Hepatocyte (in vitro differentiated cells): Measurements from ENCODE around the gene SORL1-AS1.

ENCODE experiments used
- DNase-seq: peaks from one replicate; pipeline ENCODE4 v3.0.0-alpha.2; 2016; ENCODE audit warnings: low spot score
- H2AFZ ChIP-seq: fragments of 200-600 bp; sonication (generic); 2 replicates; pipeline ENCODE4 v1.6.0; 2016; ENCODE audit warnings: antibody characterized with exemption, mild to moderate bottlenecking
- H3K27ac ChIP-seq: fragments of 200-600 bp; sonication (generic); 2 replicates; pipeline ENCODE4 v1.5.1; 2016; ENCODE audit warnings: mild to moderate bottlenecking
- H3K27me3 ChIP-seq: fragments of 200-600 bp; sonication (generic); 2 replicates; pipeline ENCODE4 v1.6.1; 2016
- H3K36me3 ChIP-seq: fragments of 200-600 bp; sonication (generic); replicated peaks from 2 replicates; pipeline ENCODE4 v1.5.1; 2016; ENCODE audit warnings: low read depth; ENCODE audit not compliant: insufficient read depth
- H3K4me1 ChIP-seq: fragments of 200-600 bp; sonication (generic); 2 replicates; pipeline ENCODE4 v1.5.1; 2016; ENCODE audit warnings: mild to moderate bottlenecking, moderate library complexity; ENCODE audit not compliant: insufficient read depth
- H3K4me2 ChIP-seq: fragments of 200-600 bp; sonication (generic); 2 replicates; pipeline ENCODE4 v1.6.0; 2016
- H3K4me3 ChIP-seq: fragments of 200-600 bp; sonication (generic); 2 replicates; pipeline ENCODE4 v1.5.1; 2016; ENCODE audit warnings: mild to moderate bottlenecking
- H3K79me2 ChIP-seq: fragments of 200-600 bp; sonication (generic); 2 replicates; pipeline ENCODE4 v1.6.0; 2017; ENCODE audit warnings: mild to moderate bottlenecking
- H3K9me2 ChIP-seq: fragments of 200-600 bp; sonication (generic); replicated peaks from 2 replicates; pipeline ENCODE4 v1.6.0; 2017; ENCODE audit warnings: mild to moderate bottlenecking; ENCODE audit not compliant: insufficient read depth
- H3K9me3 ChIP-seq: fragments of 200-600 bp; sonication (generic); 2 replicates; pipeline ENCODE4 v1.5.1; 2016; ENCODE audit warnings: low read depth, mild to moderate bottlenecking
- H4K20me1 ChIP-seq: fragments of 200-600 bp; sonication (generic); 2 replicates; pipeline ENCODE4 v1.6.0; 2016; ENCODE audit warnings: mild to moderate bottlenecking; ENCODE audit not compliant: insufficient read depth, poor library complexity, severe bottlenecking
- CTCF ChIP-seq: fragments of 200-600 bp; sonication (generic); IDR thresholded peaks from 2 replicates; pipeline ENCODE4 v1.5.1; 2016; ENCODE audit warnings: antibody characterized with exemption, mild to moderate bottlenecking; ENCODE audit not compliant: poor library complexity
- EZH2 ChIP-seq: fragments of 200-600 bp; sonication (generic); IDR thresholded peaks from 2 replicates; pipeline ENCODE4 v1.6.1; 2016; ENCODE audit warnings: antibody characterized with exemption, mild to moderate bottlenecking, borderline replicate concordance
- EZH2phosphoT487 ChIP-seq: fragments of 200-600 bp; sonication (generic); IDR thresholded peaks from one replicate; pipeline ENCODE4 v1.6.1; 2018; ENCODE audit warnings: antibody characterized with exemption, mild to moderate bottlenecking, low read depth, moderate library complexity; ENCODE audit not compliant: unreplicated experiment, severe bottlenecking
- WGBS: methylation state at CpG from one replicate; pipeline ENCODE4 v1.1.6; 2016; ENCODE audit warnings: low lambda C conversion rate; ENCODE audit errors: missing lambda C conversion rate; 5-methylcytosine and 5-hydroxymethylcytosine counted together

SORL1-AS1 gene

GRCh38 chr11:121471167-121471566 is 18.4 kb upstream of the SORL1-AS1 start:
- H3K79me2 ChIP-seq, result peaks cover 22% of the 10 kb centered on the region
- peaks cover 20% of the 10 kb centered on the region for H3K4me1 ChIP-seq
- no peaks in the 10 kb centered on the region for H3K36me3 ChIP-seq
- H4K20me1 ChIP-seq, result no peaks in the 10 kb centered on the region
- H3K9me3 ChIP-seq, result no peaks in the 10 kb centered on the region
- H3K4me3 ChIP-seq, result no peak overlapping the region
- H3K27me3 ChIP-seq, result no peaks in the 10 kb centered on the region
- no peak for DNase-seq
- H3K27ac ChIP-seq, result no peak overlapping the region
- no peak overlapping the region for H3K4me2 ChIP-seq
- no peak overlapping the region for H2AFZ ChIP-seq
- WGBS, result 94% methylated on average over 12 of the region's 12 CpGs
- H3K9me2 ChIP-seq, result no peaks in the 10 kb centered on the region
- TF ChIP-seq EZH2phosphoT487, result no peak
- TF ChIP-seq EZH2, result no peak
- TF ChIP-seq CTCF, result no peak

GRCh38 chr11:121469910-121470309 is 17.1 kb upstream of the SORL1-AS1 start:
- H3K4me3 ChIP-seq, result no peak overlapping the region
- H3K36me3 ChIP-seq, result no peaks in the 10 kb centered on the region
- TF ChIP-seq EZH2, result no peak
- no peak for TF ChIP-seq CTCF
- no peak for TF ChIP-seq EZH2phosphoT487
- DNase-seq, result no peak
- no peak overlapping the region for H3K27ac ChIP-seq
- no peaks in the 10 kb centered on the region for H3K9me2 ChIP-seq
- H3K4me2 ChIP-seq, result no peak overlapping the region
- H2AFZ ChIP-seq, result no peak overlapping the region
- no peaks in the 10 kb centered on the region for H3K27me3 ChIP-seq
- peaks cover 27% of the 10 kb centered on the region for H3K79me2 ChIP-seq
- no peaks in the 10 kb centered on the region for H4K20me1 ChIP-seq
- H3K9me3 ChIP-seq, result no peaks in the 10 kb centered on the region
- WGBS, result 92% methylated on average over 5 of the region's 5 CpGs
- peaks cover 31% of the 10 kb centered on the region for H3K4me1 ChIP-seq

GRCh38 chr11:121467965-121468364 is 15.2 kb upstream of the SORL1-AS1 start:
- no peaks in the 10 kb centered on the region for H3K27me3 ChIP-seq
- H3K79me2 ChIP-seq, result peaks cover 40% of the 10 kb centered on the region
- H3K4me2 ChIP-seq, result peak overlapping the region; percentile 60
- peaks cover 33% of the 10 kb centered on the region for H3K4me1 ChIP-seq
- no peak for TF ChIP-seq EZH2phosphoT487
- TF ChIP-seq CTCF, result no peak
- no peak for TF ChIP-seq EZH2
- peak overlapping the region; percentile 90 for H3K27ac ChIP-seq
- H3K9me3 ChIP-seq, result no peaks in the 10 kb centered on the region
- no peak overlapping the region for H2AFZ ChIP-seq
- H3K4me3 ChIP-seq, result no peak overlapping the region
- WGBS, result 65% methylated on average over 10 of the region's 10 CpGs
- H3K9me2 ChIP-seq, result no peaks in the 10 kb centered on the region
- DNase-seq, result no peak
- H3K36me3 ChIP-seq, result no peaks in the 10 kb centered on the region
- no peaks in the 10 kb centered on the region for H4K20me1 ChIP-seq

GRCh38 chr11:121467471-121467870 is 14.7 kb upstream of the SORL1-AS1 start:
- peaks cover 33% of the 10 kb centered on the region for H3K4me1 ChIP-seq
- no peaks in the 10 kb centered on the region for H3K27me3 ChIP-seq
- H3K79me2 ChIP-seq, result peaks cover 45% of the 10 kb centered on the region
- no peak overlapping the region for H3K4me3 ChIP-seq
- no peak overlapping the region for H2AFZ ChIP-seq
- TF ChIP-seq EZH2 (no peak), CTCF (no peak), EZH2phosphoT487 (no peak)
- H3K27ac ChIP-seq, result peak overlapping the region; percentile 90
- no peaks in the 10 kb centered on the region for H3K9me3 ChIP-seq
- H3K4me2 ChIP-seq, result peak overlapping the region; percentile 60
- 66% methylated on average over 2 of the region's 2 CpGs for WGBS
- no peaks in the 10 kb centered on the region for H4K20me1 ChIP-seq
- no peaks in the 10 kb centered on the region for H3K9me2 ChIP-seq
- DNase-seq, result no peak
- H3K36me3 ChIP-seq, result no peaks in the 10 kb centered on the region
